MM.1S (cell line): Measurements from ENCODE around the gene ADARB2.

ENCODE experiments used
- DNase-seq: peaks from one replicate; pipeline ENCODE4 v3.0.0-alpha.2; 2015
- H2AFZ ChIP-seq: fragments of 300-600 bp; sonication (generic); 2 replicates; pipeline ENCODE4 v1.6.0; 2016; ENCODE audit warnings: antibody characterized with exemption, low read length
- H3F3A ChIP-seq: fragments of 300-600 bp; sonication (generic); 2 replicates; pipeline ENCODE4 v1.6.1; 2016; ENCODE audit warnings: mild to moderate bottlenecking, antibody characterized with exemption, low read length, moderate library complexity, mixed read lengths; ENCODE audit not compliant: insufficient read depth
- H3K27ac ChIP-seq: fragments of 300-600 bp; sonication (generic); 2 replicates; pipeline ENCODE4 v1.5.1; 2016; ENCODE audit warnings: mild to moderate bottlenecking, low read length
- H3K27me3 ChIP-seq: fragments of 300-600 bp; sonication (generic); replicated peaks from 2 replicates; pipeline ENCODE4 v1.6.0; 2016; ENCODE audit warnings: low read length; ENCODE audit not compliant: insufficient read depth
- H3K36me3 ChIP-seq: fragments of 300-600 bp; sonication (generic); replicated peaks from 2 replicates; pipeline ENCODE4 v1.6.1; 2016; ENCODE audit warnings: mild to moderate bottlenecking, low read length, mixed read lengths; ENCODE audit not compliant: insufficient read depth
- H3K4me1 ChIP-seq: fragments of 300-600 bp; sonication (generic); 2 replicates; pipeline ENCODE4 v1.6.1; 2016; ENCODE audit warnings: low read length, mixed read lengths
- H3K4me2 ChIP-seq: fragments of 300-600 bp; sonication (generic); 2 replicates; pipeline ENCODE4 v1.6.0; 2016; ENCODE audit warnings: low read depth, low read length
- H3K4me3 ChIP-seq: fragments of 300-600 bp; sonication (generic); 2 replicates; pipeline ENCODE4 v1.5.1; 2016; ENCODE audit warnings: low read length, mixed read lengths
- H3K79me2 ChIP-seq: fragments of 300-600 bp; sonication (generic); 2 replicates; pipeline ENCODE4 v1.6.1; 2016; ENCODE audit warnings: mixed run types, low read length, mixed read lengths
- H3K9ac ChIP-seq: fragments of 300-600 bp; sonication (generic); 2 replicates; pipeline ENCODE4 v1.6.1; 2016; ENCODE audit warnings: low read length, mixed read lengths
- H3K9me2 ChIP-seq: fragments of 300-600 bp; sonication (generic); replicated peaks from 2 replicates; pipeline ENCODE4 v1.6.1; 2016; ENCODE audit warnings: mild to moderate bottlenecking, low read length, mixed read lengths; ENCODE audit not compliant: insufficient read depth
- H3K9me3 ChIP-seq: fragments of 300-600 bp; sonication (generic); replicated peaks from 2 replicates; pipeline ENCODE4 v1.6.1; 2016; ENCODE audit warnings: mild to moderate bottlenecking, low read length, mixed read lengths; ENCODE audit not compliant: insufficient read depth
- H4K20me1 ChIP-seq: fragments of 300-600 bp; sonication (generic); 2 replicates; pipeline ENCODE4 v1.6.1; 2016; ENCODE audit warnings: mild to moderate bottlenecking, low read length, moderate library complexity, mixed read lengths; ENCODE audit not compliant: insufficient read depth
- EZH2 ChIP-seq: fragments of 300-600 bp; sonication (generic); optimal IDR thresholded peaks from 2 replicates; pipeline ENCODE3; 2017; ENCODE audit warnings: low read depth, mild to moderate bottlenecking, antibody characterized with exemption, low read length, mixed read lengths
- EZH2phosphoT487 ChIP-seq: fragments of 300-600 bp; sonication (generic); IDR thresholded peaks from 2 replicates; pipeline ENCODE4 v1.6.1; 2018; ENCODE audit warnings: antibody characterized with exemption, low read length
- TF ChIP-seq, protein P1 (sequence below): fragments of 300-600 bp; sonication (generic); IDR thresholded peaks from 2 replicates; pipeline ENCODE4 v1.5.1; 2016; ENCODE audit warnings: antibody characterized with exemption, low read length, mixed read lengths

The ADARB2 gene

GRCh38 chr10:1556496-1556895 lies 180.8 kb downstream of the ADARB2 start:
- H2AFZ ChIP-seq, result no peak overlapping the region
- no peak overlapping the region for H3K27ac ChIP-seq
- H3K9me3 ChIP-seq, result no peaks in the 10 kb centered on the region
- H3K79me2 ChIP-seq, result no peaks in the 10 kb centered on the region
- no peaks in the 10 kb centered on the region for H3K36me3 ChIP-seq
- H3K4me3 ChIP-seq, result no peak overlapping the region
- H3K9ac ChIP-seq, result no peak overlapping the region
- no peak overlapping the region for H3K4me2 ChIP-seq
- no peaks in the 10 kb centered on the region for H3K4me1 ChIP-seq
- TF ChIP-seq, protein P1, sequence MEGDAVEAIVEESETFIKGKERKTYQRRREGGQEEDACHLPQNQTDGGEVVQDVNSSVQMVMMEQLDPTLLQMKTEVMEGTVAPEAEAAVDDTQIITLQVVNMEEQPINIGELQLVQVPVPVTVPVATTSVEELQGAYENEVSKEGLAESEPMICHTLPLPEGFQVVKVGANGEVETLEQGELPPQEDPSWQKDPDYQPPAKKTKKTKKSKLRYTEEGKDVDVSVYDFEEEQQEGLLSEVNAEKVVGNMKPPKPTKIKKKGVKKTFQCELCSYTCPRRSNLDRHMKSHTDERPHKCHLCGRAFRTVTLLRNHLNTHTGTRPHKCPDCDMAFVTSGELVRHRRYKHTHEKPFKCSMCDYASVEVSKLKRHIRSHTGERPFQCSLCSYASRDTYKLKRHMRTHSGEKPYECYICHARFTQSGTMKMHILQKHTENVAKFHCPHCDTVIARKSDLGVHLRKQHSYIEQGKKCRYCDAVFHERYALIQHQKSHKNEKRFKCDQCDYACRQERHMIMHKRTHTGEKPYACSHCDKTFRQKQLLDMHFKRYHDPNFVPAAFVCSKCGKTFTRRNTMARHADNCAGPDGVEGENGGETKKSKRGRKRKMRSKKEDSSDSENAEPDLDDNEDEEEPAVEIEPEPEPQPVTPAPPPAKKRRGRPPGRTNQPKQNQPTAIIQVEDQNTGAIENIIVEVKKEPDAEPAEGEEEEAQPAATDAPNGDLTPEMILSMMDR, result no peak
- TF ChIP-seq EZH2, result no peak
- TF ChIP-seq EZH2phosphoT487, result no peak
- no peaks in the 10 kb centered on the region for H4K20me1 ChIP-seq
- DNase-seq, result no peak
- no peaks in the 10 kb centered on the region for H3F3A ChIP-seq
- H3K9me2 ChIP-seq, result no peaks in the 10 kb centered on the region
- peaks cover 3% of the 10 kb centered on the region; the same call in 1 of the 2 replicates for H3K27me3 ChIP-seq

GRCh38 chr10:1553951-1554350 lies 183.4 kb downstream of the ADARB2 start:
- TF ChIP-seq, protein P1, result no peak
- TF ChIP-seq EZH2phosphoT487 (no peak), EZH2 (no peak)
- H3K4me1 ChIP-seq, result no peaks in the 10 kb centered on the region
- peaks cover 3% of the 10 kb centered on the region; the same call in 1 of the 2 replicates for H3K27me3 ChIP-seq
- no peak overlapping the region for H3K4me2 ChIP-seq
- H3F3A ChIP-seq, result no peaks in the 10 kb centered on the region
- H3K9me2 ChIP-seq, result no peaks in the 10 kb centered on the region
- H3K4me3 ChIP-seq, result no peak overlapping the region
- DNase-seq, result no peak
- no peak overlapping the region for H2AFZ ChIP-seq
- H3K9me3 ChIP-seq, result no peaks in the 10 kb centered on the region
- H3K27ac ChIP-seq, result no peak overlapping the region
- H3K9ac ChIP-seq, result no peak overlapping the region
- no peaks in the 10 kb centered on the region for H3K36me3 ChIP-seq
- no peaks in the 10 kb centered on the region for H3K79me2 ChIP-seq
- no peaks in the 10 kb centered on the region for H4K20me1 ChIP-seq

DNA sequence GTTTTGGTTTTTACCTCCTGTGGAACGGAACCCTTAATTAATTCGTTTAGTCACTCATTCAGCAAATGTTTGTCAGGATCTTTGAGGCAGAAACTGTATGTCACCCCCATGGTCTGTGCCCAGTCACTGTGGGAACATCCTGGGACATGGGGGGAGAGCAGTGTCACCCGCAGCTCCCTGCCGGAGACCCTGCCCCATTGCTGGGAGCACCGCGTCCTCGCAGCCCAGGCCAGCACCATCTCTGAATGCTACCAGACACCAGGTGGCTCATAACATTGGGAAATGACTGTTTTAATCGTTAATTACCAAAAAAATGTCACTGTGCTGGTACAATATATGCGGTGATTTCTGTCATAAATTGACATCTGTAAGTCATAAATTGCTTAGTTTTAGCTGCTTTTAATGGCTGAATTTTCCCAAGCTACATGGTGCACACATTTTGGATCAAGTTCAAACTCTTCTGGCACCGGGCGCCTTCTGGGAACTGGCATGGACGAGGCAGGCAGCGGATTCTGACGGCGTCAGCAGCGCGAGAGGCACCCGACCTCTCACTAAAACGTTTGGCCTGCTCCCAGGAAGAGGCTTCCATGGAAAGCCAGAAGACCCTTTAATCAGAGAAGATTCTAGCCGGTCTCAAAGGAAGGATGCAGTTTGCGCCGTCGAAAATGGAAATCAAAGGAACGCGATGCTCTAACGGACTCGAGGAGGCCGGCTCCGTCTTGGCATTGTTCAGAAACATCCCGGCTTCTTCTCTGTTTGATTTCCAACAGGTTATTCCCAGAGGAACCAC lies 184.2 kb downstream of the ADARB2 start:
- H3K9me3 ChIP-seq, result no peaks in the 10 kb centered on the region

More for the DNA sequence above, 184.2 kb downstream of the ADARB2 start:
- H2AFZ ChIP-seq, result no peak overlapping the region
- H3K4me2 ChIP-seq, result no peak overlapping the region
- no peak for DNase-seq
- H3K4me3 ChIP-seq, result no peak overlapping the region
- no peak for TF ChIP-seq EZH2phosphoT487
- TF ChIP-seq, protein P1, result no peak
- no peak for TF ChIP-seq EZH2
- H3F3A ChIP-seq, result no peaks in the 10 kb centered on the region
- no peak overlapping the region for H3K27ac ChIP-seq
- H3K4me1 ChIP-seq, result no peaks in the 10 kb centered on the region
- no peaks in the 10 kb centered on the region for H3K9me2 ChIP-seq
- H3K27me3 ChIP-seq, result peaks cover 3% of the 10 kb centered on the region; the same call in 1 of the 2 replicates
- no peaks in the 10 kb centered on the region for H3K79me2 ChIP-seq
- H4K20me1 ChIP-seq, result no peaks in the 10 kb centered on the region
- H3K36me3 ChIP-seq, result no peaks in the 10 kb centered on the region
- no peak overlapping the region for H3K9ac ChIP-seq
